ENCODE results near the gene HSP90AB1.

- no peak for TF ChIP-seq POLR2A (IDR thresholded peaks at IDR 0.05)
- TF ChIP-seq, protein P1, sequence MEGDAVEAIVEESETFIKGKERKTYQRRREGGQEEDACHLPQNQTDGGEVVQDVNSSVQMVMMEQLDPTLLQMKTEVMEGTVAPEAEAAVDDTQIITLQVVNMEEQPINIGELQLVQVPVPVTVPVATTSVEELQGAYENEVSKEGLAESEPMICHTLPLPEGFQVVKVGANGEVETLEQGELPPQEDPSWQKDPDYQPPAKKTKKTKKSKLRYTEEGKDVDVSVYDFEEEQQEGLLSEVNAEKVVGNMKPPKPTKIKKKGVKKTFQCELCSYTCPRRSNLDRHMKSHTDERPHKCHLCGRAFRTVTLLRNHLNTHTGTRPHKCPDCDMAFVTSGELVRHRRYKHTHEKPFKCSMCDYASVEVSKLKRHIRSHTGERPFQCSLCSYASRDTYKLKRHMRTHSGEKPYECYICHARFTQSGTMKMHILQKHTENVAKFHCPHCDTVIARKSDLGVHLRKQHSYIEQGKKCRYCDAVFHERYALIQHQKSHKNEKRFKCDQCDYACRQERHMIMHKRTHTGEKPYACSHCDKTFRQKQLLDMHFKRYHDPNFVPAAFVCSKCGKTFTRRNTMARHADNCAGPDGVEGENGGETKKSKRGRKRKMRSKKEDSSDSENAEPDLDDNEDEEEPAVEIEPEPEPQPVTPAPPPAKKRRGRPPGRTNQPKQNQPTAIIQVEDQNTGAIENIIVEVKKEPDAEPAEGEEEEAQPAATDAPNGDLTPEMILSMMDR (IDR thresholded peaks at IDR 0.05) = no peak
Observed at GRCh38 chr6:44258325-44258863, 11.5 kb downstream of the HSP90AB1 start.
